Fibroblast of villous mesenchyme (primary cell): Measurements from ENCODE around the gene MYADM. TPM values are rescaled to one million over a fixed set of nuclear protein-coding genes. Genes with fewer than 3 reads are reported as not detected.

Experiments used
- DNase-seq: peaks from one replicate; pipeline ENCODE4 v3.0.0-alpha.2; 2010; ENCODE audit warnings: low read depth
- H3K4me3 ChIP-seq: 2 replicates; pipeline ENCODE4 v1.5.1; 2011; ENCODE audit warnings: low read depth, mild to moderate bottlenecking, low read length
- CTCF ChIP-seq: IDR thresholded peaks from 2 replicates; pipeline ENCODE4 v1.5.1; 2012; ENCODE audit warnings: low read depth, mild to moderate bottlenecking, low read length; ENCODE audit not compliant: insufficient read depth
- total RNA-seq: library from RNA; depleted of rRNA; stranded (reverse); fragments of >200 nt; gene quantifications from 2 replicates; pipeline ENCODE4 v1.2.3, GENCODE V29; 2012

The MYADM gene
- total RNA-seq, 1 donor, result 31.1 TPM

- no peak for TF ChIP-seq CTCF
- DNase-seq, result no peak
- H3K4me3 ChIP-seq, result no peak overlapping the region
Observed at GRCh38 chr19:53915000-53915399, 47.3 kb downstream of the MYADM start.

- H3K4me3 ChIP-seq, result no peak overlapping the region
- TF ChIP-seq CTCF, result no peak
- no peak for DNase-seq
Observed at GRCh38 chr19:53916004-53916403, 48.3 kb downstream of the MYADM start.

- no peak for TF ChIP-seq CTCF
Observed at GRCh38 chr19:53917356-53917755, 49.7 kb downstream of the MYADM start.

More at GRCh38 chr19:53917356-53917755, 49.7 kb downstream of the MYADM start:
- no peak overlapping the region for H3K4me3 ChIP-seq
- no peak for DNase-seq

Other genes with a start within 250 kb of the MYADM start
- gene DPRX, start 235.9 kb upstream of the MYADM start, total RNA-seq, result not detected in 2 replicates
- not detected in 2 replicates for gene NLRP12, start 43.6 kb upstream of the MYADM start, total RNA-seq
- gene PRKCG, start 14.3 kb downstream of the MYADM start, total RNA-seq, result under 0.01 and 0.43 TPM in 2 replicates
- 0.32 and 0.43 TPM in 2 replicates for gene CACNG7, start 41.4 kb downstream of the MYADM start, total RNA-seq
- gene CACNG8, start 95.1 kb downstream of the MYADM start, total RNA-seq, result under 0.01 TPM in 1 of 2 replicates, not detected in the other
- under 0.01 and 1.3 TPM in 2 replicates for gene CACNG6, start 123.8 kb downstream of the MYADM start, total RNA-seq
- 0.43 TPM in 1 of 2 replicates, not detected in the other for gene VSTM1, start 196.0 kb downstream of the MYADM start, total RNA-seq
- gene TARM1, start 213.5 kb downstream of the MYADM start, total RNA-seq, result not detected in 2 replicates
- under 0.01 and 0.64 TPM in 2 replicates for gene OSCAR, start 232.9 kb downstream of the MYADM start, total RNA-seq
- gene NDUFA3, start 235.0 kb downstream of the MYADM start, total RNA-seq, result 10.4 and 11.3 TPM in 2 replicates
- gene TFPT, start 247.8 kb downstream of the MYADM start, total RNA-seq, result 17.7 and 20.9 TPM in 2 replicates
- gene PRPF31, start 247.9 kb downstream of the MYADM start, total RNA-seq, result 39.6 and 41.5 TPM in 2 replicates